K562 (cell line): ENCODE measurements around the gene UTS2R. TPM values are rescaled to one million over a fixed set of nuclear protein-coding genes. Genes with fewer than 3 reads are reported as not detected.
A peak's percentile ranks its signal among the peaks of the same experiment; 100 is the strongest.

Experiments used
- CHD7 ChIP-seq: fragments of 200-600 bp; sonication (generic); IDR thresholded peaks from one replicate; pipeline ENCODE4 v1.6.1; 2012; ENCODE audit warnings: mild to moderate bottlenecking, low read depth, low read length, inconsistent platforms
- FUS ChIP-seq: fragments of 200-400 bp; formaldehyde crosslinking; optimal IDR thresholded peaks from 2 replicates; pipeline ENCODE3; 2017; ENCODE audit warnings: low read depth, low read length
- KDM5B ChIP-seq: fragments of 200-600 bp; sonication (generic); IDR thresholded peaks from 2 replicates; pipeline ENCODE4 v1.6.1; 2012; ENCODE audit warnings: low read depth, mild to moderate bottlenecking, moderate library complexity, low read length, control low read depth, inconsistent platforms; ENCODE audit not compliant: insufficient replicate concordance
- NCOR1 ChIP-seq: fragments of 450-650 bp; IDR thresholded peaks from 2 replicates; pipeline ENCODE4 v1.6.1; 2016; ENCODE audit warnings: mild to moderate bottlenecking, moderate library complexity
- NFXL1 ChIP-seq: fragments of 450-650 bp; formaldehyde crosslinking; IDR thresholded peaks from 2 replicates; pipeline ENCODE4 v1.4.0; 2021; ENCODE audit warnings: mild to moderate bottlenecking
- SNIP1 ChIP-seq: fragments of 450-650 bp; IDR thresholded peaks from 2 replicates; pipeline ENCODE4 v1.7.1; 2017; ENCODE audit warnings: low read depth, mild to moderate bottlenecking
- SOX6 ChIP-seq: fragments of 450-650 bp; IDR thresholded peaks from 2 replicates; pipeline ENCODE4 v1.6.1; 2014; ENCODE audit warnings: mild to moderate bottlenecking
- SRSF3 ChIP-seq: fragments of 200-400 bp; formaldehyde crosslinking; IDR thresholded peaks from 2 replicates; pipeline ENCODE4 v1.6.1; 2016; ENCODE audit warnings: mild to moderate bottlenecking, low read length, moderate library complexity; ENCODE audit not compliant: insufficient read depth
- TCF3 ChIP-seq: sonication (generic); formaldehyde crosslinking; IDR thresholded peaks from 2 replicates; pipeline ENCODE4 v1.4.0; 2020; ENCODE audit warnings: mild to moderate bottlenecking, missing genetic modification reagents
- UBTF ChIP-seq, 2 experiments: IDR thresholded peaks; 2 replicates each; pipeline ENCODE4 v1.6.1; 2012; ENCODE audit warnings: improper control_type of control experiment in 2 of 2, low read depth in 2 of 2, low read length in 2 of 2, borderline replicate concordance in 1 of 2
- YY1 ChIP-seq, 3 experiments: IDR thresholded peaks; 2 replicates each; pipeline ENCODE4 v1.6.1; 2011; ENCODE audit warnings: low read length in 2 of 3, mild to moderate bottlenecking in 2 of 3, moderate library complexity in 2 of 3, borderline replicate concordance in 1 of 3, control low read depth in 1 of 3, low read depth in 1 of 3; ENCODE audit not compliant: insufficient read depth in 3 of 3, insufficient replicate concordance in 2 of 3, control insufficient read depth in 1 of 3, insufficient read length in 1 of 3; ENCODE audit errors: extremely low read depth in 1 of 3
- ZNF224 ChIP-seq: sonication (generic); formaldehyde crosslinking; IDR thresholded peaks from 2 replicates; pipeline ENCODE4 v1.8.0; 2022; ENCODE audit warnings: mild to moderate bottlenecking, missing genetic modification reagents
- polyA plus RNA-seq, 8 experiments: library from polyadenylated mRNA; depleted of rRNA in 4 of 8; stranded (reverse) in 5 of 8; unstranded in 3 of 8; fragments of >200 nt; fragmentation: Nextera tagmentation in 2 of 8; fragmentation: Illumina TruSeq in 1 of 8; extraction: Ambion mirVana in 2 of 8; extraction: Trizol in 1 of 8; gene quantifications; 2 replicates each; pipeline versions ENCODE4 v1.2.1 to v1.2.3, GENCODE V29; 2011 to 2014; ENCODE audit warnings: inconsistent platforms in 1 of 8, missing spikeins in 1 of 8
- total RNA-seq, 7 experiments: library from RNA; depleted of rRNA in 6 of 7; stranded (reverse); fragments of >200 nt in 6 of 7; fragmentation: Illumina TruSeq in 2 of 7; extraction: Trizol in 2 of 7; gene quantifications; 2 replicates each; pipeline versions ENCODE4 v1.2.1 to v1.2.3, GENCODE V29; 2011 to 2021; ENCODE audit warnings: low replicate concordance in 1 of 7

UTS2R gene
- total and polyA plus RNA-seq, 9 of the 15 experiments (the other 6 are each of a cell fraction or from before 2014, with no cell fraction given): 0.22 TPM; not detected in 8

DNA sequence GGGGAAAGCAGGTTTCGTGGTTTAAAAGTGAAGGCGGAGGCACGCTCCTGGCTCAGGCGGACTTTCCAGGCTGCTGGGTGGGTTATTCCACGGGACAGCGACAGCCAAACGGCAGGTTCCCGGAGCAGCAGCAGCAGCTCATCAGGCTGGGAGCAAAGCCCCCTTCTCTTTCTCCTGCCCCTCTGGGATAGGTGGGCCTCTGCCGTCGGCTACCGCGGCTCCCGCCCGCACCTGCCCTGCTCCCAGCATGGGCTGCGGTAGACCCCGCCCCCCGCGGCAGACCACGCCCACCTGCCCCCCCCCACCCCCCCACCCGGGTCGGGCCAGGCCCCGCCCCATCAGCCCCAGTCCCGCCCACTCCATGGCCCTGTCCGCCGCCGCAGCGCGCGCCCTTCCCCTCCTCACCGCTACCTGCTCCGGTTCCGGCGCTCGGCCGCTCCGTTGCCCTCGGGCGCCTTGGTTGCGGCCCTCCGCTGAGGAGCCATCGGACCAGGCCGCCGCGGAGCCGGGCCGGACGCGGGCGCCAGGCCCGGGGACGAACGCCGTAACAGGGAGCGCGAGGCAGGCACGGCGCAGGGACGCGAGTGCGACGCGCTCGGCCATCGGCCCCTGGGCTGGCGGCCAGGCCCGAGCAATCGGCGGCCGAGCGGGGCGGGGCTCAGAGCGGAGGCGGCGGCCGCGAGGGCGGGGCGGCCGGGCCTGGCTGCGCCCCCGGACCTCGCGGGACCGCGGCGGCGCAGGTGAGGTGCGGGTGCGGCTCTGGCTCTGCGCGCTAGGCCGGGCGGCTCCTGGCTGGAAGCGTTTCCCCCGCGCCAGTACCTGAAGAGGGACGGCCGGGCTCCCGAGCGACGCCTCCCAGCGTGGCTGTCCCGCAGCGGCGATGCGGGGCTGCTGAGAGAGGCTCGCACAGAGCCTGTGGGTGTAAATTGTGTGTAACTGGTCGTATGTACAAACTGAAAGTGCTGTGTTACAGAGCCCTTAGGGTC lies 46.7 kb downstream of the UTS2R start, which contains the start of the genes HEXD and OGFOD3 (continued):
- TF ChIP-seq ZNF224 (CRISPR knock-in tag): no peak
- no peak for TF ChIP-seq NFXL1
- 0 out of 2 replicates have a peak, but pooled peaks have one; percentile 24 for TF ChIP-seq SOX6
- no peak for TF ChIP-seq FUS
- TF ChIP-seq TCF3 (CRISPR knock-in tag): no peak
- TF ChIP-seq YY1 (IDR thresholded peaks at IDR 0.05; ENCODE audit: borderline replicate concordance in 1 of 3, control insufficient read depth in 1 of 3, extremely low read depth in 1 of 3, insufficient read depth in 3 of 3, insufficient read length in 1 of 3, insufficient replicate concordance in 2 of 3, low read depth in 1 of 3, low read length in 2 of 3): peak in 2 of 3 experiments; percentile 83 to 89
- TF ChIP-seq SRSF3: no peak
- peak; percentile 66 for TF ChIP-seq KDM5B
- TF ChIP-seq SNIP1: no peak
- TF ChIP-seq NCOR1: no peak
- TF ChIP-seq CHD7: no peak
- 0 out of 4 replicates have a peak, but pooled peaks of 1 of the 2 experiments have one; percentile 50 for TF ChIP-seq UBTF (IDR thresholded peaks at IDR 0.05; ENCODE audit: borderline replicate concordance in 1 of 2, low read depth in 2 of 2, low read length in 2 of 2)
